HepG2 (cell line): Measurements from ENCODE around the gene NCAM2. TPM values are rescaled to one million over a fixed set of nuclear protein-coding genes. Genes with fewer than 3 reads are reported as not detected.

Experiments used
- ATAC-seq: fragments of 200-7000 bp; cut with Tn5 transposase; 3 replicates; pipeline ENCODE4 v1.9.1; 2020; ENCODE audit warnings: mild to moderate bottlenecking, moderate library complexity
- BruUV-seq: library from RNA; stranded (reverse); fragments of 400-500 nt; replicated peaks from 2 replicates; lab custom pipeline; 2021; lab: Mats Ljungman, UMichigan
- CTCF ChIA-PET: fragments of 300-600 bp; formaldehyde crosslinking; extraction: SDS; loops from one replicate; lab custom pipeline; 2021; ENCODE audit warnings: low total read pairs, inconsistent platforms, low intra/inter-chr PET ratio; lab: Yijun Ruan, JAX
- POLR2A ChIA-PET: fragments of 350-600 bp; sonication (Branson Sonifier 250); formaldehyde crosslinking; loops from one replicate; lab custom pipeline; 2020; ENCODE audit warnings: antibody characterized with exemption, inconsistent platforms; lab: Yijun Ruan, JAX
- DNase-seq: peaks from one replicate; pipeline ENCODE4 v3.0.0-alpha.2; 2015; ENCODE audit warnings: low spot score
- FAIRE-seq: peaks from 3 replicates; lab custom pipeline; 2011; peaks lifted over from hg19 to GRCh38; lab: Jason Lieb, UNC
- H2AFZ ChIP-seq: one replicate; pipeline ENCODE4 v1.6.1; 2011; ENCODE audit warnings: low read length, inconsistent platforms
- H3K27ac ChIP-seq: fragments of 300-600 bp; 3 replicates; pipeline ENCODE4 v1.8.0; 2011; ENCODE audit warnings: mixed run types, mild to moderate bottlenecking, mixed read lengths, low read length, inconsistent platforms; ENCODE audit not compliant: insufficient read depth; ENCODE audit errors: extremely low read length
- H3K27me3 ChIP-seq, 2 experiments: fragments of 200-600 bp in 1 of 2; 2 replicates in 1 of 2; 3 replicates in 1 of 2; pipeline versions ENCODE4 v1.6.0 to v1.8.0; 2011; ENCODE audit warnings: low read length in 2 of 2, mild to moderate bottlenecking in 2 of 2, moderate library complexity in 2 of 2, inconsistent platforms in 1 of 2; ENCODE audit not compliant: insufficient read depth in 2 of 2, control insufficient read depth in 1 of 2
- H3K36me3 ChIP-seq, 2 experiments: fragments of 200-600 bp in 1 of 2; replicated peaks in 1 of 2; 2 replicates in 1 of 2; 3 replicates in 1 of 2; pipeline versions ENCODE4 v1.5.1 to v1.8.0; 2011; ENCODE audit warnings: low read length in 2 of 2, inconsistent platforms in 1 of 2; ENCODE audit not compliant: insufficient read depth in 2 of 2, control insufficient read depth in 1 of 2
- H3K4me1 ChIP-seq: 2 replicates; pipeline ENCODE4 v1.5.1; 2012; ENCODE audit warnings: low read length, inconsistent platforms; ENCODE audit not compliant: insufficient read depth
- H3K4me2 ChIP-seq: 2 replicates; pipeline ENCODE4 v1.6.0; 2011; ENCODE audit warnings: low read depth, low read length, inconsistent platforms
- H3K4me3 ChIP-seq, 3 experiments: fragments of 200-600 bp in 1 of 3; sonication (generic), shearing (Covaris generic) in 1 of 3; replicated peaks in 1 of 3; 2 replicates each; pipeline ENCODE4 v1.5.1; 2011 to 2016; ENCODE audit warnings: low read length in 3 of 3, inconsistent platforms in 2 of 3, low read depth in 2 of 3, mild to moderate bottlenecking in 2 of 3, control low read depth in 1 of 3, mixed read lengths in 1 of 3; ENCODE audit not compliant: insufficient read depth in 1 of 3
- H3K79me2 ChIP-seq: one replicate; pipeline ENCODE4 v1.6.1; 2011; ENCODE audit warnings: low read length, inconsistent platforms; ENCODE audit not compliant: insufficient read depth
- H3K9ac ChIP-seq: 2 replicates; pipeline ENCODE4 v1.6.0; 2011; ENCODE audit warnings: mild to moderate bottlenecking, low read depth, low read length, inconsistent platforms; ENCODE audit not compliant: insufficient read depth
- H3K9me3 ChIP-seq: 2 replicates; pipeline ENCODE4 v1.5.1; 2012; ENCODE audit warnings: mild to moderate bottlenecking, low read length
- H4K20me1 ChIP-seq: 2 replicates; pipeline ENCODE4 v1.6.0; 2011; ENCODE audit warnings: inconsistent platforms, mild to moderate bottlenecking, low read length, moderate library complexity; ENCODE audit not compliant: insufficient read depth
- CHD4 ChIP-seq: fragments of 200-600 bp; sonication (generic); IDR thresholded peaks from 2 replicates; pipeline ENCODE4 v1.7.0; 2017; ENCODE audit warnings: mild to moderate bottlenecking, low read length, borderline replicate concordance
- GZF1 ChIP-seq: sonication (generic); formaldehyde crosslinking; IDR thresholded peaks from 2 replicates; pipeline ENCODE4 v1.5.1; 2020; ENCODE audit warnings: mild to moderate bottlenecking, missing genetic modification reagents
- KLF6 ChIP-seq: IDR thresholded peaks from 2 replicates; pipeline ENCODE4 v1.8.0; 2016; ENCODE audit warnings: missing biosample characterization, missing genetic modification reagents
- LCORL ChIP-seq, 2 experiments: fragments of 450-650 bp in 1 of 2; sonication (generic) in 1 of 2; formaldehyde crosslinking in 1 of 2; IDR thresholded peaks; 2 replicates each; pipeline versions ENCODE4 v1.5.0 to v1.6.1; 2017 to 2020; ENCODE audit warnings: antibody characterized with exemption in 1 of 2, missing genetic modification reagents in 1 of 2
- MAFK ChIP-seq, 2 experiments: IDR thresholded peaks in 1 of 2; conservative IDR thresholded peaks in 1 of 2; 2 replicates each; pipeline ENCODE4 v1.6.1; 2011; ENCODE audit warnings: improper control_type of control experiment in 2 of 2, low read length in 2 of 2
- PLRG1 ChIP-seq: fragments of 450-650 bp; conservative IDR thresholded peaks from 2 replicates; pipeline ENCODE4 v1.6.1; 2016
- RAD51 ChIP-seq: fragments of 450-650 bp; IDR thresholded peaks from 2 replicates; pipeline ENCODE4 v1.6.1; 2016; ENCODE audit warnings: borderline replicate concordance
- SAP130 ChIP-seq: IDR thresholded peaks from 2 replicates; pipeline ENCODE4 v1.6.1; 2016; ENCODE audit warnings: low read depth
- YEATS2 ChIP-seq: sonication (generic); formaldehyde crosslinking; IDR thresholded peaks from 2 replicates; pipeline ENCODE4 v1.4.0; 2020; ENCODE audit warnings: missing genetic modification reagents, borderline replicate concordance
- ZFP36L1 ChIP-seq: sonication (generic); formaldehyde crosslinking; IDR thresholded peaks from 2 replicates; pipeline ENCODE4 v1.8.0; 2022; ENCODE audit warnings: mild to moderate bottlenecking, missing genetic modification reagents, moderate library complexity
- ZNF30 ChIP-seq: sonication (generic); formaldehyde crosslinking; IDR thresholded peaks from 2 replicates; pipeline ENCODE4 v1.5.0; 2020; ENCODE audit warnings: mild to moderate bottlenecking, missing genetic modification reagents
- ZNF549 ChIP-seq: sonication (generic); formaldehyde crosslinking; IDR thresholded peaks from 2 replicates; pipeline ENCODE4 v1.5.0; 2020; ENCODE audit warnings: missing genetic modification reagents
- ZNF883 ChIP-seq: sonication (generic); formaldehyde crosslinking; IDR thresholded peaks from 2 replicates; pipeline ENCODE4 v1.5.1; 2020; ENCODE audit warnings: mild to moderate bottlenecking, missing genetic modification reagents; ENCODE audit errors: not compliant biosample characterization
- ZSCAN25 ChIP-seq: sonication (generic); formaldehyde crosslinking; IDR thresholded peaks from 2 replicates; pipeline ENCODE4 v1.8.0; 2022; ENCODE audit warnings: mild to moderate bottlenecking, missing genetic modification reagents
- WGBS: methylation state at CpG from one replicate; pipeline ENCODE4 v1.1.6; 2017; ENCODE audit warnings: low lambda C conversion rate; 5-methylcytosine and 5-hydroxymethylcytosine counted together
- in situ Hi-C: cut with HindIII; loops from 2 replicates; pipeline ENCODE4 v1.10.0; 2017; ENCODE audit warnings: low pct_unique_long_range_greater_than_20kb; ENCODE audit not compliant: extremely low pct_ligation_motif_present
- intact Hi-C: fragments of 100-400 bp; cut with micrococcal nuclease; formaldehyde crosslinking; loops from one replicate; pipeline ENCODE4 v1.10.0; 2022; ENCODE audit not compliant: unreplicated experiment
- polyA plus RNA-seq, 8 experiments: library from polyadenylated mRNA; depleted of rRNA in 3 of 8; stranded (reverse) in 7 of 8; unstranded in 1 of 8; fragments of >200 nt; fragmentation: Illumina TruSeq in 4 of 8; extraction: Trizol in 4 of 8; gene quantifications; 2 replicates each; pipeline versions ENCODE4 v1.2.1 to v1.2.3, GENCODE V29; 2011 to 2016; ENCODE audit warnings: low read depth in 4 of 8, missing spikeins in 1 of 8, mixed read lengths in 1 of 8; ENCODE audit not compliant: insufficient read depth in 1 of 8
- total RNA-seq, 5 experiments: library from RNA; depleted of rRNA; stranded (reverse); fragments of >200 nt; fragmentation: Illumina TruSeq; extraction: Trizol; gene quantifications; 2 replicates each; pipeline ENCODE4 v1.2.3, GENCODE V29; 2016; ENCODE audit warnings: low read depth in 1 of 5
- TF ChIP-seq, protein P1 (sequence below): sonication (generic); formaldehyde crosslinking; IDR thresholded peaks from 2 replicates; pipeline ENCODE4 v1.4.0; 2020; ENCODE audit warnings: mild to moderate bottlenecking, low read depth, missing genetic modification reagents
- TF ChIP-seq, protein P2 (sequence below): sonication (generic); formaldehyde crosslinking; IDR thresholded peaks from 2 replicates; pipeline ENCODE4 v1.8.1; 2023; ENCODE audit warnings: mild to moderate bottlenecking, inconsistent platforms, moderate library complexity, missing genetic modification reagents, borderline replicate concordance
- TF ChIP-seq, protein P3 (sequence below): sonication (generic); formaldehyde crosslinking; IDR thresholded peaks from 2 replicates; pipeline ENCODE4 v1.8.1; 2022; ENCODE audit warnings: mild to moderate bottlenecking, missing genetic modification reagents
- TF ChIP-seq, protein P4 (sequence below): IDR thresholded peaks from 2 replicates; pipeline ENCODE4 v1.6.1; 2018; ENCODE audit warnings: missing genetic modification reagents, mild to moderate bottlenecking, missing compliant biosample characterization
- TF ChIP-seq, protein P5 (sequence below): sonication (generic); formaldehyde crosslinking; IDR thresholded peaks from 2 replicates; pipeline ENCODE4 v1.4.0; 2020; ENCODE audit warnings: missing genetic modification reagents, low read depth, mild to moderate bottlenecking, borderline replicate concordance
- TF ChIP-seq, protein P6 (sequence below): sonication (generic); formaldehyde crosslinking; IDR thresholded peaks from 2 replicates; pipeline ENCODE4 v1.5.0; 2020; ENCODE audit warnings: missing genetic modification reagents, mild to moderate bottlenecking, borderline replicate concordance

Gene NCAM2
- total and polyA plus RNA-seq, 2 of the 13 experiments (the other 11 are each of a cell fraction or from before 2014, with no cell fraction given) = not detected

DNA sequence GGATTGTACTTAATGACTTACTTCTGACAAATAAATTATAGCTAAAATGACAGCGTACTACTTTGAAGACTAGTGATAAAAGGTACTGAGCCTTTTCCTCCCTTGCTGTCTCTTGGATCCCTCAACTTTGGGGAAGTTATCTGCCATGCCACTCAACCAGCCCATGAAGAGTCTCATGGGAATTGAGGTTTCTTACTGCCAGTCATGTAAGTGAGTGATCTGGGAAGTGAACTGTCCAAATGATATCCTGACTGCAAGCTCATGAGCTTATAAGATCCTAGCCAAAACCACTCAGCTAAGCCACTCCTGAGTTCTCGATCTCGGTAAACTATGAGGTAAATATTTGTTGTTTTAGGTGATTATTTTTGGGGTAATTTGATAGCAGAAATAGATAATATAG lies 247.8 kb downstream of the NCAM2 start:
- intact Hi-C loops = no loop called here
- FAIRE-seq (no peak), DNase-seq (no peak), ATAC-seq (no peak)
- ChIA-PET CTCF (no interaction called here), POLR2A (no interaction called here)
- no peaks in the 10 kb centered on the region for H4K20me1 ChIP-seq
- BruUV-seq = no TSS peak
- H3K9me3 ChIP-seq = peaks cover 68% of the 10 kb centered on the region
- no peaks in the 10 kb centered on the region for H3K36me3 ChIP-seq
- no peak overlapping the region for H3K9ac ChIP-seq
- H3K4me2 ChIP-seq = no peak overlapping the region
- H3K4me1 ChIP-seq = no peaks in the 10 kb centered on the region
- H2AFZ ChIP-seq = no peak overlapping the region
- H3K27me3 ChIP-seq = no peaks in the 10 kb centered on the region
- H3K4me3 ChIP-seq = no peak overlapping the region
- H3K79me2 ChIP-seq = no peaks in the 10 kb centered on the region
- no peak overlapping the region for H3K27ac ChIP-seq
- in situ Hi-C loops = no loop called here
- TF ChIP-seq KLF6 (CRISPR knock-in tag) (no peak), ZNF549 (no peak), ZSCAN25 (CRISPR knock-in tag) (no peak), CHD4 (no peak), GZF1 (CRISPR knock-in tag) (no peak), LCORL (IDR thresholded peaks at IDR 0.05) (no peak), LCORL (CRISPR knock-in tag; IDR thresholded peaks at IDR 0.05) (no peak), MAFK (conservative IDR thresholded peaks at IDR 0.05 in 1 of 2, IDR thresholded peaks at IDR 0.05 in 1 of 2; ENCODE audit: low read length in 2 of 2) (no peak), ZFP36L1 (CRISPR knock-in tag) (no peak), ZNF883 (CRISPR knock-in tag) (no peak), PLRG1 (no peak), ZNF30 (no peak), YEATS2 (CRISPR knock-in tag) (no peak), RAD51 (no peak), SAP130 (CRISPR knock-in tag) (no peak)
- TF ChIP-seq, protein P1, sequence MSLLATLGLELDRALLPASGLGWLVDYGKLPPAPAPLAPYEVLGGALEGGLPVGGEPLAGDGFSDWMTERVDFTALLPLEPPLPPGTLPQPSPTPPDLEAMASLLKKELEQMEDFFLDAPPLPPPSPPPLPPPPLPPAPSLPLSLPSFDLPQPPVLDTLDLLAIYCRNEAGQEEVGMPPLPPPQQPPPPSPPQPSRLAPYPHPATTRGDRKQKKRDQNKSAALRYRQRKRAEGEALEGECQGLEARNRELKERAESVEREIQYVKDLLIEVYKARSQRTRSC (CRISPR knock-in tag) = no peak
- TF ChIP-seq, protein P2, sequence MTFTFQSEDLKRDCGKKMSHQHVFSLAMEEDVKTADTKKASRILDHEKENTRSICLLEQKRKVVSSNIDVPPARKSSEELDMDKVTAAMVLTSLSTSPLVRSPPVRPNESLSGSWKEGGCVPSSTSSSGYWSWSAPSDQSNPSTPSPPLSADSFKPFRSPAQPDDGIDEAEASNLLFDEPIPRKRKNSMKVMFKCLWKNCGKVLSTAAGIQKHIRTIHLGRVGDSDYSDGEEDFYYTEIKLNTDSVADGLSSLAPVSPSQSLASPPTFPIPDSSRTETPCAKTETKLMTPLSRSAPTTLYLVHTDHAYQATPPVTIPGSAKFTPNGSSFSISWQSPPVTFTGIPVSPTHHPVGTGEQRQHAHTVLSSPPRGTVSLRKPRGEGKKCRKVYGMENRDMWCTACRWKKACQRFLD = no peak
- TF ChIP-seq, protein P3, sequence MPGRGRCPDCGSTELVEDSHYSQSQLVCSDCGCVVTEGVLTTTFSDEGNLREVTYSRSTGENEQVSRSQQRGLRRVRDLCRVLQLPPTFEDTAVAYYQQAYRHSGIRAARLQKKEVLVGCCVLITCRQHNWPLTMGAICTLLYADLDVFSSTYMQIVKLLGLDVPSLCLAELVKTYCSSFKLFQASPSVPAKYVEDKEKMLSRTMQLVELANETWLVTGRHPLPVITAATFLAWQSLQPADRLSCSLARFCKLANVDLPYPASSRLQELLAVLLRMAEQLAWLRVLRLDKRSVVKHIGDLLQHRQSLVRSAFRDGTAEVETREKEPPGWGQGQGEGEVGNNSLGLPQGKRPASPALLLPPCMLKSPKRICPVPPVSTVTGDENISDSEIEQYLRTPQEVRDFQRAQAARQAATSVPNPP (CRISPR knock-in tag) = no peak
- TF ChIP-seq, protein P4, sequence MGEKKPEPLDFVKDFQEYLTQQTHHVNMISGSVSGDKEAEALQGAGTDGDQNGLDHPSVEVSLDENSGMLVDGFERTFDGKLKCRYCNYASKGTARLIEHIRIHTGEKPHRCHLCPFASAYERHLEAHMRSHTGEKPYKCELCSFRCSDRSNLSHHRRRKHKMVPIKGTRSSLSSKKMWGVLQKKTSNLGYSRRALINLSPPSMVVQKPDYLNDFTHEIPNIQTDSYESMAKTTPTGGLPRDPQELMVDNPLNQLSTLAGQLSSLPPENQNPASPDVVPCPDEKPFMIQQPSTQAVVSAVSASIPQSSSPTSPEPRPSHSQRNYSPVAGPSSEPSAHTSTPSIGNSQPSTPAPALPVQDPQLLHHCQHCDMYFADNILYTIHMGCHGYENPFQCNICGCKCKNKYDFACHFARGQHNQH (CRISPR knock-in tag) = no peak
- TF ChIP-seq, protein P5, sequence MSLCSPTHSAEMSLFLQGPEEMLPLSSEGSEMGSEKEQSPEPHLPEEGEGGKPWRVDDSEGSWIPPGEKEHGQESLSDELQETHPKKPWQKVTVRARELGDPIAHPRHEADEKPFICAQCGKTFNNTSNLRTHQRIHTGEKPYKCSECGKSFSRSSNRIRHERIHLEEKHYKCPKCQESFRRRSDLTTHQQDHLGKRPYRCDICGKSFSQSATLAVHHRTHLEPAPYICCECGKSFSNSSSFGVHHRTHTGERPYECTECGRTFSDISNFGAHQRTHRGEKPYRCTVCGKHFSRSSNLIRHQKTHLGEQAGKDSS (CRISPR knock-in tag) = no peak
- TF ChIP-seq, protein P6, sequence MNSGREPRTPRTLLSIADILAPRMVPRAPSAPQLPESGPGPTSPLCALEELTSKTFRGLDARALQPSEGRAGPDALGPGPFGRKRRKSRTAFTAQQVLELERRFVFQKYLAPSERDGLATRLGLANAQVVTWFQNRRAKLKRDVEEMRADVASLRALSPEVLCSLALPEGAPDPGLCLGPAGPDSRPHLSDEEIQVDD (CRISPR knock-in tag) = no peak
- WGBS = 30% methylated on average over 3 of the region's 3 CpGs
